ENCODE data around the gene CXCL11.
"Not testable (repeated sequence)": the region's sequence is repeated elsewhere in the genome, so short reads cannot be mapped to it uniquely, and the experiment has no call there.

The CXCL11 gene

DNA sequence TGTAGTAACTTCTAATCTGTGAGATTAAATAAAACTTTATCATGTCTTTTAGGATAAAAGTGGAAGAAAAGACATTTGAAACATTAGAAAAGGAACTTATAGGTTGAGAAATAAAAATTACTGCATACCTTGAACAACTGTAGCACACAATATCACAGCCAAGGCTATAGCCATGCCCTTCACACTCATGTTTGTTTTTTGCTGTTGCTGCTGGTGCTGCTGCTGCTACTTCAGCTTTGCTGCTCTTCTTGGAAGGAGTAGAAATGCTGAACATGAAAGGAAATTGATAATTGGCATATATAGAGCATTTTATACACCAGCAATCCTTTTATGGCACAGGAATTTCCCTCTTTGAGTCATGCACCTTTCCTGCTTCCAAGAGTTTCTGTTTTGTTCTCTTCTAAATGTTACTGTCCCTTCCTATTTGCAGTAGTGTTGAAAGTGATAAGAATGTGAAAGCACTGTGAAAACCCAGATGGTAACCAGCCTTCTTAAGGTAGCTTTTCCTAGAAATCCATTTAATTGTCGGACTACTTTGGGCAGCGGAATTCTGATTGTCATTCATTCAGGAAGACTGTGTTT is at the start of gene CXCL11:
Gene CXCL11, minus strand, starts transcription at position 272 of the 582 bp plus-strand sequence. Its CDS starts 83 bp downstream, at position 189.
- no peak for DNase-seq

GRCh38 chr4:76084542-76084941 is 48.7 kb upstream of the CXCL11 start:
- no peak for DNase-seq

DNA sequence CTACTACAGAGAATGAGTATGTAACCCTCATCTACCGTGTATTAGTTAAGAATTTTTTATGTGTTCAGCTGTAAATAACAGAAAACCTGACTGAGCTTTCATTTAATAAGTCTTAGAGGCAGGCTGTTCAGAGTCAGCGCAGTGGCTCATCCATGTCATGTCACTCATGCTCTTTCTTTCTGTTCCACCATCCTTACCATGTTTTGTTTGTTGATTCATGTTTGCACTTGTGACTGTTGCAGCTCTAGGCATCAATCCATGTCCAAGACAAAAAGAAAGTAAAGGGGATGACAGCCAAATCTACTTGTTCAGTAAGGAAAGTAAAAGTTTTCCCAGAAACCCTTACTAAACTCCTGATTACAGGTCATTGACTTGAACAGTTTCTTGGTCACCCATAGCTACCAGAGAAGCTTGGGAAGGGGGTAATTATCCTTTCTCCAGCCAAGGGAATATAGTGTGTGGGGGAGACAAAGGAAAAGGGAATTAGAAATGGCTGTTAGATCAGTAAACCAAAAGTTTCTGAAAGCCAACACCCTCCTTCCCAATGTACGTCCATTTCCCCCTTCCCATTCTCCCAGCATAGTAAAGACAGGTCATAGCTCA is 47.6 kb upstream of the CXCL11 start:
- DNase-seq: no peak

DNA sequence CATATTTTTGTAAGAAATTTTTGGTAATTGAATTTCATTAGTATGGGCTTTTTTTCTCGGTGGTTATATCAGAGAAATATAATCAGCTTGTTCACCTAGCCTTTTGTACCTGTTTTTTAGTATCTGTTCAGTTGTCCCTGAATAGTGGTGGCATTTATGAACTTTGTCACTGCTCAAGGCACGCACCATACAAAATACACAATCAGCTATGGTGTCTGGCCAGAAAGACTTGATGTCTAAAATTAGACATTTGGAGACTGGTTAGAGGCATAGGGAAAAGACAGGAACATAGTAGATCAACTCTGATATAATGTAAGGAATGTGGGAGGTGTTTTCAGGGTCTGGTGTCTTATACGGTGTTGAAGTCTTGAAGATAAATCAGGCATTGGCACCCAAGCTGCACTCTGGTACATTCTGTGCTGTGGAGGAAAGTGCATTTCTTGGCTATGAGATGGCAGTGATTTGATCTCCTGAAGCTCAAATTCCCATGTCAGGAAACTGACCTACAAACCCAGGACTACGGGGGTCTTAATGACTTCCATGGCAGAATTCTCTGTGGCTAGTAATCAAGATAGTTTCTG is 42.3 kb upstream of the CXCL11 start:
- DNase-seq: no peak

GRCh38 chr4:76074993-76075600 is 39.2 kb upstream of the CXCL11 start:
- no peak for DNase-seq

- no peak for DNase-seq
These were observed 38.6 kb upstream of the CXCL11 start, which contains the start of gene ART3 for GRCh38 chr4:76074468-76074867. Gene ART3, plus strand, starts transcription at chr4:76074709. Its CDS starts 1,181 bp downstream, at chr4:76075890.

- DNase-seq: no peak
These were observed 36.9 kb upstream of the CXCL11 start for GRCh38 chr4:76072760-76073159.

- peak; percentile 56 for DNase-seq
These were observed 31.9 kb upstream of the CXCL11 start for GRCh38 chr4:76067652-76068286.

GRCh38 chr4:76066546-76066945 is 30.7 kb upstream of the CXCL11 start:
- DNase-seq: no peak

GRCh38 chr4:76061982-76062381 is 26.1 kb upstream of the CXCL11 start:
- DNase-seq: no peak

GRCh38 chr4:76061421-76061820 is 25.6 kb upstream of the CXCL11 start:
- no peak for DNase-seq

DNA sequence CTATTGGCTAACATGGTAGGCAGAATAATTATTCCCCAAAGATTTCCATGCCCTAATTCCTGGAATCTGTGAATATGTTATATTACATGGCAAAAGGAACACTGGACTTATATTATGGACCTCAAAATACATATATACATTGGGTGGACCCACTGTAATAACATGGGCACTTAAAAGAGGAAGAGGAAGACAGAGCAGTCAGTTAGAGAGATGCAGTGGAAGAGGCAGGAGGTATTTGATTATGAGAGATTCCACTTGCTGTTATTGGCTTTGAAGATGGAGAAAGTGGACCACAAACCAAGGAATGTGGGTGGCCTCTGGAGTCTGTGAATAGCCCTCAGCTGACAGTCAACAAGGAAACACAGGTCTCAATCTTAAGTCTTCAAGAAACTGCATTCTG is 24.6 kb upstream of the CXCL11 start:
- no peak for DNase-seq

DNA sequence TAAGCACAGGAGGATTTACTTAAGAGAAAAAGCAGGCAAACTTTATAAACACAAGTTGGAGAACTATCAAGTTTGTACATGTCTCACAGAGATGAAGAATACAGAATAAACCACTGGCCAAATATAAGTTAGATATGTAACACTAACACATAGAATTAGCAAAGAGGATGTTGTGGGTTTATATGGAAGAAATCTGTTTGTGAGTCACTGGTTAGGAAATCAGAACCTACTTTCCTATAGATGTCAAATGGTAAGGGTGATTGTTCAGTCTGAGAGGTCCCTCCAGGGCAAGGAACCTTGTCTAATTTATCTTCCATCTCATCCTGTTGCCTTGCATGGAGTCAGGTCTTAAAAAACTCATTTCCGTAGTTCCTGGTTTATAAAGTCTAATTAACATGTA is 23.9 kb upstream of the CXCL11 start:
- no peak for DNase-seq

- no peak for DNase-seq
These were observed 23.1 kb upstream of the CXCL11 start for GRCh38 chr4:76058888-76059426.

DNA sequence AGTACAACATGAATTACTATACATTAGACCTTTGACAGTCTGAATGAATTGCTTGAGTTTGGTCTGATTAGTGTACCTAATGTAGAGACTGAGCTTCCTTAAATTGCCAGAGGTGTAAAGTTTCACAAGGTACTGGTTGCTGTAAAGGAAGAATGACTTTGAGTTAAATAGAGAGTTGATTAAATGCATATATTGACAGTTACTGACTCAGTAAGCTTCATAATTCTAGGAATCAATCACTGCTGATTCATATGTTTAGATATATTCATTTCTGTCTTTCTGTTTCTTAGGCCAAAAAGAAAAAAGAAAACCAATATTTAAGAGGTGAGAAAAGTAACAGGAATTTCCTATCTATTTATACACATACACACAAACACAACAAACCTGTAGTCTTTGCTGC is 22.4 kb upstream of the CXCL11 start:
- no peak for DNase-seq

DNA sequence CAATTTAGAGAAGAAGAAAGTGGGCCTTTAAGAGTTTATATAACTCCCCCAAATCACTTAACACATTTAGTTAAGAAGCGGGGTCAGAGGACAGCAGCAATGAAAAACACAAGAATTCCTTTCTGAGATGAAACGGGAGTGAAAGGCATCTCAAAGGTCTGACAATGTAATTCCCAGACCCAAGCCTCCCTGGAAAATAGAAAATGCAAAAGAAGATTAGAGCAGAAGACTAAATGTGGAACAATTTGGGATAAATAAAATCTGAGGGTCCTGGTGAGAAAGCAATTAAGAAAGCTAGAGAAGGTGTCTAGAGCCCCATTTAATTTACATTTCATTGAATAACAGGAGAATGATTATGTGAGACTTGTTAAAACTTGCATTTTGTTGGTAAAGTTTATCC is 19.6 kb upstream of the CXCL11 start:
- DNase-seq: no peak

DNA sequence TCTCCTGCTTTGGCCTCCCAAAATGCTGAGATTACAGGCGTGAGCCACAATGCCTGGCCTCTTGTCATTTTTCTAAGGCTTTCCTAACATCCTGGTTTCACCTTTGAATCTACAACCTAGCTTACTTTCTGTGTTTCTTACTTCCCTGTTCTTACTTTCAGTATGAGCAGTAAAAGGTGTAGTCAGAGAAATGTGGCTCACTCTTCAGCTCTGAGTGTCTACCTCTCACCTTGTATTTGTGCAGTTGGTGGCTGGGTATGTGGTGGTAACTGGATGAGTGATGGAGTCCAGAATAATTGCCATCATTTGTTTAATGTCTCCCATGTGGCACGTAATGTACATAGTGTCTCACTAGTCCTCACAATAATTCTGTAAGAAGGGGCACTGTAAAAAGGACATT is 19.1 kb upstream of the CXCL11 start:
- DNase-seq: no peak

GRCh38 chr4:76053730-76054129 is 17.9 kb upstream of the CXCL11 start:
- DNase-seq: no peak

- not testable (repeated sequence) for DNase-seq
These were observed 14.7 kb upstream of the CXCL11 start for GRCh38 chr4:76050560-76051050.

GRCh38 chr4:76049860-76050416 is 14.1 kb upstream of the CXCL11 start:
- not testable (repeated sequence) for DNase-seq

DNA sequence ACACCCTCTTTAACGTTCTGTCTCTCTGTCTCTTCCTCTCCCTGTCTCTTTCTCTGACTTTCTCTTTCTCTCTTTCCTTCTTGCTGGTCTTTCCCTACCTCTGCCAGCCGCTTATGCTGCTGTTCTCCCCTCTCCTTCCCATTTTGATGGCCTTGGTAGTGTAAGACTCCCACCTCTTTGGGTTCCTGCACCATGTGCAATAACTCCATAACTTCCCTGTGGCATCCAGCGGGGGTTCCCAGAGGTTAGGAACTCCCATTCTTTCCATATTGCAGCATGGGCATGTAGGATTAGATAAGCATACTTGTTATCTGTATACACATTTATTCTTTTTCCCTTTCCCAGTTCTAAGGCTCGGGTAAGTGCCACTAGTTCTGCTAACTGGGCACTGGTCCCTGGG is 8.8 kb upstream of the CXCL11 start:
- DNase-seq: not testable (repeated sequence)

DNA sequence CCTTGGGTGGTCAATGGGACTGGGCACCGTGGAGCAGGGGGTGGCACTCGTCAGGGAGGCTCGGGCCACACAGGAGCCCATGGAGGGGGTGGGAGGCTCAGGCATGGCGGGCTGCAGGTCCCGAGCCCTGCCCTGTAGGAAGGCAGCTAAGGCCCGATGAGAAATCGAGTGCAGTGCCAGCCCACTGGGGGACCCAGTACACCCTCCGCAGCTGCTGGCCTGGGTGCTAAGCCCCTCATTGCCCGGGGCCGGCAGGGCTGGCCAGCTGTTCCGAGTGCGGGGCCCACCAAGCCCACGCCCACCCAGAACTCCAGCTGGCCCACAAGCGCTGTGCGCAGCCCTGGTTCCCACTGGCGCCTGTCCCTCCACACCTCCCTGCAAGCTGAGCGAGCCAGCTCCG is 7.4 kb upstream of the CXCL11 start:
- not testable (repeated sequence) for DNase-seq

Data from activated T-cell treated with anti-CD3 and anti-CD28 coated beads, Interleukin-2, amount 50 U/mL, for 1 hour (primary cell).